ENCODE data around the gene KMT2E. TPM values are rescaled to one million over a fixed set of nuclear protein-coding genes. Genes with fewer than 3 reads are reported as not detected.

Gene KMT2E
- total RNA-seq, 1 donor from 2014 or later, result 43.0 TPM

- H3K27me3 ChIP-seq, result no peaks in the 10 kb centered on the region
- H3K4me3 ChIP-seq, result peak overlapping the region; percentile 83 to 98
- no peaks in the 10 kb centered on the region for H3K36me3 ChIP-seq
- H3K4me1 ChIP-seq, result peaks cover 0 to 24% of the 10 kb centered on the region in 2 donors
- no peak for DNase-seq (ENCODE audit: low spot score in 2 of 2)
- H3K9me3 ChIP-seq, result no peaks in the 10 kb centered on the region
- TF ChIP-seq, protein P1, sequence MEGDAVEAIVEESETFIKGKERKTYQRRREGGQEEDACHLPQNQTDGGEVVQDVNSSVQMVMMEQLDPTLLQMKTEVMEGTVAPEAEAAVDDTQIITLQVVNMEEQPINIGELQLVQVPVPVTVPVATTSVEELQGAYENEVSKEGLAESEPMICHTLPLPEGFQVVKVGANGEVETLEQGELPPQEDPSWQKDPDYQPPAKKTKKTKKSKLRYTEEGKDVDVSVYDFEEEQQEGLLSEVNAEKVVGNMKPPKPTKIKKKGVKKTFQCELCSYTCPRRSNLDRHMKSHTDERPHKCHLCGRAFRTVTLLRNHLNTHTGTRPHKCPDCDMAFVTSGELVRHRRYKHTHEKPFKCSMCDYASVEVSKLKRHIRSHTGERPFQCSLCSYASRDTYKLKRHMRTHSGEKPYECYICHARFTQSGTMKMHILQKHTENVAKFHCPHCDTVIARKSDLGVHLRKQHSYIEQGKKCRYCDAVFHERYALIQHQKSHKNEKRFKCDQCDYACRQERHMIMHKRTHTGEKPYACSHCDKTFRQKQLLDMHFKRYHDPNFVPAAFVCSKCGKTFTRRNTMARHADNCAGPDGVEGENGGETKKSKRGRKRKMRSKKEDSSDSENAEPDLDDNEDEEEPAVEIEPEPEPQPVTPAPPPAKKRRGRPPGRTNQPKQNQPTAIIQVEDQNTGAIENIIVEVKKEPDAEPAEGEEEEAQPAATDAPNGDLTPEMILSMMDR (IDR thresholded peaks at IDR 0.05), result no peak
- peak overlapping the region; percentile 97 to 100 for H3K27ac ChIP-seq
- intact Hi-C loops (cut with DNase I), result loop anchor here (1.0 kb wide), 1 partner anchor 8 kb away; no protein-coding TSS in a partner anchor
These were observed 2.7 kb upstream of the KMT2E start for GRCh38 chr7:105011141-105011830.

DNA sequence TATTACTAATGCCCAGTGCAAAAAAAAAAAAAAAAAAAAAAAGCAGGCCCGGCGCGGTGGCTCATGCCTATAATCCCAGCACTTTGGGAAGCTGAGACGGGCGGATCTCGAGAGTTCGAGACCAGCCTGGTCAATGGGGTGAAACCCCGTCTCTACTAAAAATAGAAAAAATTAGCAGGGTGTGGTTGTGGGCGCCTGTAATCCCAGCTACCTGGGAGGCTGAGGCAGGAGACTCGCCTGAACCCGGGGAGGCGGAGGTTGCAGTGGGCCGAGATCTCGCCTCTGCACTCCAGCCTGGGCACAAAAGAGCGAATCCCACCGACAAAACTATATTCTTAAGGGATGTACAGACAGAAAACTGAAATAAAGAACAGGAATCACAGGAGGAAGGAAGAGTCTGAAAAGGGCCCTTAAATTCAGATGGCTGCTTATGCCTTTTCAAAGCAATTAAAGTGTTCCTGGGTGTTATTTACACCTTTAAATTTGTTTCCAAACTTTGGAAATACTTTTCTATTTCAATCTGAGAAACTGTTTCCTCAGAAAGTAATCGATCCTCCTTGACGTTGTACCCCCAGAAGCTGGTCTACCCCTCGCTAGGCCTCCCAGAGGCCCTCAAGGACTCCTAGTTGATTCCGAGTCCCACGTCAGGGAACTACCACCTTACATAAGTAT lies 2.0 kb upstream of the KMT2E start:
- TF ChIP-seq, protein P1 (IDR thresholded peaks at IDR 0.05), result no peak
- intact Hi-C loops (cut with DNase I), result loop anchor here (1.0 kb wide), 2 partner anchors 9 to 67 kb away; no protein-coding TSS in a partner anchor
- peaks cover 0 to 17% of the 10 kb centered on the region in 2 donors for H3K4me1 ChIP-seq

GRCh38 chr7:105012503-105013220 lies 1.3 kb upstream of the KMT2E start:
- Histone ChIP-seq H3K4me3 (peak overlapping the region; percentile 83 to 98), H3K36me3 (no peaks in the 10 kb centered on the region), H3K27me3 (no peaks in the 10 kb centered on the region), H3K4me1 (peaks cover 0 to 12% of the 10 kb centered on the region in 2 donors), H3K9me3 (no peaks in the 10 kb centered on the region), H3K27ac (peak overlapping the region; percentile 97 to 100)
- peak; percentile 98 to 100 for DNase-seq (ENCODE audit: low spot score in 2 of 2)
- TF ChIP-seq, protein P1 (IDR thresholded peaks at IDR 0.05), result no peak
- intact Hi-C loops (cut with DNase I), result loop anchor here (1.0 kb wide), 1 partner anchor 67 kb away; no protein-coding TSS in a partner anchor

More for the DNA sequence above, 2.0 kb upstream of the KMT2E start:
- H3K27me3 ChIP-seq, result no peaks in the 10 kb centered on the region
- no peak for DNase-seq (ENCODE audit: low spot score in 2 of 2)
- peak overlapping the region; percentile 97 to 100 for H3K27ac ChIP-seq
- peak overlapping the region; percentile 83 to 98 for H3K4me3 ChIP-seq
- H3K9me3 ChIP-seq, result no peaks in the 10 kb centered on the region
- no peaks in the 10 kb centered on the region for H3K36me3 ChIP-seq

GRCh38 chr7:105013221-105013815 lies 687 bp upstream of the KMT2E start:
- H3K4me1 ChIP-seq, result peaks cover 0 to 8% of the 10 kb centered on the region in 2 donors

More at GRCh38 chr7:105013221-105013815, 687 bp upstream of the KMT2E start:
- H3K4me3 ChIP-seq, result peak overlapping the region; percentile 83 to 98
- no peaks in the 10 kb centered on the region for H3K9me3 ChIP-seq
- peak overlapping the region; percentile 97 to 100 for H3K27ac ChIP-seq
- TF ChIP-seq, protein P1 (IDR thresholded peaks at IDR 0.05), result peak; percentile 49 to 67 (median 53)
- H3K27me3 ChIP-seq, result no peaks in the 10 kb centered on the region
- intact Hi-C loops (cut with DNase I), result no loop called here
- DNase-seq (ENCODE audit: low spot score in 2 of 2), result peak; percentile 86 to 97
- no peaks in the 10 kb centered on the region for H3K36me3 ChIP-seq
